Activated T-helper 1 cell treated with anti-CD3 and anti-CD28 coated beads, Interleukin-12 subunit alpha, Interleukin-12 subunit beta, Interleukin-2, Interleukin-4 antibody, amounts not matched to agents 30 ng/mL and 10 ng/mL and 1 ng/mL, durations not matched to agents 14 hours and 24 hours and 36 hours (primary cell): ENCODE measurements around the gene SLC2A13. TPM values are rescaled to one million over a fixed set of nuclear protein-coding genes. Genes with fewer than 3 reads are reported as not detected.
"Not testable (repeated sequence)": the region's sequence is repeated elsewhere in the genome, so short reads cannot be mapped to it uniquely, and the experiment has no call there.

Source experiments
- DNase-seq: peaks from one replicate; pipeline ENCODE4 v3.0.0; 2021; ENCODE audit warnings: low spot score
- H3K27ac Mint-ChIP-seq: one replicate; pipeline ENCODE4 v1.8.0; 2021; ENCODE audit warnings: mild to moderate bottlenecking, mixed read lengths
- H3K27me3 Mint-ChIP-seq: one replicate; pipeline ENCODE4 v1.8.0; 2022; ENCODE audit warnings: mild to moderate bottlenecking, moderate library complexity, mixed read lengths; ENCODE audit not compliant: insufficient read depth
- H3K36me3 Mint-ChIP-seq: one replicate; pipeline ENCODE4 v1.8.0; 2021; ENCODE audit warnings: low read depth, mixed read lengths
- H3K4me1 Mint-ChIP-seq: one replicate; pipeline ENCODE4 v1.8.0; 2021; ENCODE audit warnings: low read depth, mixed read lengths
- H3K4me3 Mint-ChIP-seq: one replicate; pipeline ENCODE4 v1.8.0; 2021; ENCODE audit warnings: mild to moderate bottlenecking, moderate library complexity, mixed read lengths
- H3K9me3 Mint-ChIP-seq: one replicate; pipeline ENCODE4 v1.8.0; 2021; ENCODE audit warnings: mixed read lengths
- intact Hi-C: fragments of 100-400 bp; cut with micrococcal nuclease; formaldehyde crosslinking; loops from one replicate; pipeline ENCODE4 v1.15.1; 2024
- total RNA-seq: library from RNA; stranded (reverse); gene quantifications from 2 replicates; pipeline ENCODE4 v1.2.3, GENCODE V29; 2022

The SLC2A13 gene
- total RNA-seq, 1 donor from 2014 or later = 2.6 TPM

GRCh38 chr12:39853003-39853402 lies 252.9 kb downstream of the SLC2A13 start:
- no peaks in the 10 kb centered on the region for H3K4me1 Mint-ChIP-seq
- H3K9me3 Mint-ChIP-seq = no peaks in the 10 kb centered on the region
- H3K27me3 Mint-ChIP-seq = peaks cover 5% of the 10 kb centered on the region
- DNase-seq = no peak
- H3K27ac Mint-ChIP-seq = no peak overlapping the region
- H3K4me3 Mint-ChIP-seq = no peak overlapping the region
- intact Hi-C loops = no loop called here
- no peaks in the 10 kb centered on the region for H3K36me3 Mint-ChIP-seq

GRCh38 chr12:39852346-39852745 lies 253.5 kb downstream of the SLC2A13 start:
- H3K9me3 Mint-ChIP-seq = no peaks in the 10 kb centered on the region

GRCh38 chr12:39848218-39848617 lies 257.7 kb downstream of the SLC2A13 start:
- H3K36me3 Mint-ChIP-seq, H3K9me3 Mint-ChIP-seq, DNase-seq, intact Hi-C loops, H3K4me1 Mint-ChIP-seq, H3K27ac Mint-ChIP-seq, H3K27me3 Mint-ChIP-seq, H3K4me3 Mint-ChIP-seq: not testable (repeated sequence)

More at GRCh38 chr12:39852346-39852745, 253.5 kb downstream of the SLC2A13 start:
- intact Hi-C loops = no loop called here
- no peak overlapping the region for H3K4me3 Mint-ChIP-seq
- peaks cover 4% of the 10 kb centered on the region for H3K27me3 Mint-ChIP-seq
- H3K36me3 Mint-ChIP-seq = no peaks in the 10 kb centered on the region
- no peaks in the 10 kb centered on the region for H3K4me1 Mint-ChIP-seq
- no peak for DNase-seq
- H3K27ac Mint-ChIP-seq = no peak overlapping the region

- H3K4me3 Mint-ChIP-seq = no peak overlapping the region
- H3K27ac Mint-ChIP-seq = no peak overlapping the region
- no peaks in the 10 kb centered on the region for H3K27me3 Mint-ChIP-seq
- H3K36me3 Mint-ChIP-seq = no peaks in the 10 kb centered on the region
- no peaks in the 10 kb centered on the region for H3K9me3 Mint-ChIP-seq
- no peak for DNase-seq
- H3K4me1 Mint-ChIP-seq = no peaks in the 10 kb centered on the region
- intact Hi-C loops = no loop called here
Measured at GRCh38 chr12:39846971-39847650, 258.8 kb downstream of the SLC2A13 start.

- no peaks in the 10 kb centered on the region for H3K9me3 Mint-ChIP-seq
- H3K36me3 Mint-ChIP-seq = no peaks in the 10 kb centered on the region
- no peaks in the 10 kb centered on the region for H3K4me1 Mint-ChIP-seq
- intact Hi-C loops = no loop called here
- DNase-seq = no peak
- no peak overlapping the region for H3K27ac Mint-ChIP-seq
- H3K27me3 Mint-ChIP-seq = no peaks in the 10 kb centered on the region
- H3K4me3 Mint-ChIP-seq = no peak overlapping the region
Measured at GRCh38 chr12:39846304-39846703, 259.6 kb downstream of the SLC2A13 start.

- Mint-ChIP-seq H3K4me3 (no peak overlapping the region), H3K4me1 (no peaks in the 10 kb centered on the region), H3K9me3 (peaks cover 4% of the 10 kb centered on the region), H3K27ac (no peak overlapping the region), H3K27me3 (no peaks in the 10 kb centered on the region), H3K36me3 (no peaks in the 10 kb centered on the region)
- intact Hi-C loops = no loop called here
- no peak for DNase-seq
Measured at GRCh38 chr12:39840422-39840821, 265.5 kb downstream of the SLC2A13 start.

GRCh38 chr12:39839072-39839471 lies 266.8 kb downstream of the SLC2A13 start:
- Mint-ChIP-seq H3K4me3 (no peak overlapping the region), H3K36me3 (no peaks in the 10 kb centered on the region), H3K9me3 (peaks cover 4% of the 10 kb centered on the region), H3K27ac (no peak overlapping the region), H3K4me1 (no peaks in the 10 kb centered on the region), H3K27me3 (no peaks in the 10 kb centered on the region)
- intact Hi-C loops = no loop called here
- DNase-seq = no peak

- no peaks in the 10 kb centered on the region for H3K27me3 Mint-ChIP-seq
- H3K4me1 Mint-ChIP-seq = no peaks in the 10 kb centered on the region
- no peak for DNase-seq
- no peak overlapping the region for H3K4me3 Mint-ChIP-seq
- intact Hi-C loops = no loop called here
- no peak overlapping the region for H3K27ac Mint-ChIP-seq
- H3K9me3 Mint-ChIP-seq = peaks cover 4% of the 10 kb centered on the region
- no peaks in the 10 kb centered on the region for H3K36me3 Mint-ChIP-seq
Measured at GRCh38 chr12:39835517-39836489, 270.1 kb downstream of the SLC2A13 start.

- Mint-ChIP-seq H3K4me3 (no peak overlapping the region), H3K27ac (no peak overlapping the region), H3K27me3 (no peaks in the 10 kb centered on the region), H3K4me1 (no peaks in the 10 kb centered on the region), H3K9me3 (peaks cover 4% of the 10 kb centered on the region), H3K36me3 (no peaks in the 10 kb centered on the region)
- intact Hi-C loops = no loop called here
- DNase-seq = no peak
Measured at GRCh38 chr12:39831587-39832315, 274.1 kb downstream of the SLC2A13 start.

- intact Hi-C loops = no loop called here
- DNase-seq = no peak
- Mint-ChIP-seq H3K4me3 (no peak overlapping the region), H3K27ac (no peak overlapping the region), H3K36me3 (no peaks in the 10 kb centered on the region), H3K9me3 (peaks cover 4% of the 10 kb centered on the region), H3K4me1 (no peaks in the 10 kb centered on the region), H3K27me3 (no peaks in the 10 kb centered on the region)
Measured at GRCh38 chr12:39830852-39831520, 274.9 kb downstream of the SLC2A13 start.

- no peak overlapping the region for H3K4me3 Mint-ChIP-seq
- H3K4me1 Mint-ChIP-seq = no peaks in the 10 kb centered on the region
- no peaks in the 10 kb centered on the region for H3K36me3 Mint-ChIP-seq
- peaks cover 3% of the 10 kb centered on the region for H3K27me3 Mint-ChIP-seq
- no peak overlapping the region for H3K27ac Mint-ChIP-seq
- H3K9me3 Mint-ChIP-seq = no peaks in the 10 kb centered on the region
- intact Hi-C loops = no loop called here
- no peak for DNase-seq
Measured at GRCh38 chr12:39830171-39830570, 275.7 kb downstream of the SLC2A13 start.

- intact Hi-C loops = no loop called here
- H3K4me1 Mint-ChIP-seq = no peaks in the 10 kb centered on the region
Measured at GRCh38 chr12:39824505-39825212, 281.2 kb downstream of the SLC2A13 start.

More at GRCh38 chr12:39824505-39825212, 281.2 kb downstream of the SLC2A13 start:
- Mint-ChIP-seq H3K36me3 (no peaks in the 10 kb centered on the region), H3K9me3 (no peaks in the 10 kb centered on the region), H3K4me3 (no peak overlapping the region), H3K27me3 (peaks cover 3% of the 10 kb centered on the region), H3K27ac (no peak overlapping the region)
- no peak for DNase-seq
